Transverse colon (tissue), 4 donors: ENCODE data around the gene FAM200B. TPM values are rescaled to one million over a fixed set of nuclear protein-coding genes. Genes with fewer than 3 reads are reported as not detected.

Experiments used
- DNase-seq: peaks from one replicate; pipeline ENCODE4 v3.0.0-alpha.2; 2019
- H3K27ac ChIP-seq, 4 donors: fragments of 200-600 bp; sonication (generic); 2 replicates each; pipeline ENCODE4 v1.5.1; 2016 to 2018; ENCODE audit warnings: inconsistent platforms in 4 of 4
- H3K27me3 ChIP-seq: fragments of 200-600 bp; sonication (generic); 2 replicates; pipeline ENCODE4 v1.5.1; 2017; ENCODE audit warnings: inconsistent platforms
- H3K36me3 ChIP-seq, 4 donors: fragments of 200-600 bp; sonication (generic); 2 replicates each; pipeline ENCODE4 v1.5.1; 2017 to 2019; ENCODE audit warnings: inconsistent platforms in 4 of 4
- H3K4me1 ChIP-seq, 4 donors: fragments of 200-600 bp; sonication (generic); 2 replicates each; pipeline ENCODE4 v1.5.1; 2017 to 2020; ENCODE audit warnings: inconsistent platforms in 4 of 4
- H3K4me3 ChIP-seq, 4 donors: fragments of 200-600 bp; sonication (generic); 1 replicate in 1 of 4; 2 replicates in 3 of 4; pipeline versions ENCODE4 v1.5.1 to v1.6.1; 2017 to 2019; ENCODE audit warnings: inconsistent platforms in 4 of 4
- H3K9me3 ChIP-seq, 2 donors: fragments of 200-600 bp; sonication (generic); 2 replicates each; pipeline ENCODE4 v1.5.1; 2017 to 2019; ENCODE audit warnings: inconsistent platforms in 2 of 2
- EP300 ChIP-seq: sonication (generic); formaldehyde crosslinking; IDR thresholded peaks from one replicate; pipeline ENCODE4 v1.6.1; 2017; ENCODE audit warnings: antibody characterized with exemption, low read depth
- POLR2A ChIP-seq: fragments of 450-650 bp; IDR thresholded peaks from one replicate; pipeline ENCODE4 v1.6.1; 2016; ENCODE audit warnings: antibody characterized with exemption, mild to moderate bottlenecking, moderate library complexity
- POLR2AphosphoS5 ChIP-seq, 3 donors: sonication (generic); formaldehyde crosslinking; IDR thresholded peaks; one replicate each; pipeline ENCODE4 v1.6.1; 2016; ENCODE audit warnings: antibody characterized with exemption in 3 of 3
- WGBS, 2 donors: methylation state at CpG; one replicate each; pipeline ENCODE4 v1.1.5; 2018; ENCODE audit warnings: low coverage in 1 of 2; 5-methylcytosine and 5-hydroxymethylcytosine counted together
- in situ Hi-C, 4 donors: fragments of 200-750 bp; cut with MboI; loops; one replicate each; pipeline versions ENCODE4 v1.15.0 to v1.15.1; 2017; ENCODE audit warnings: low sequenced_read_pairs in 3 of 4, low pct_ligation_motif_present in 1 of 4, low pct_unique_long_range_greater_than_20kb in 1 of 4
- intact Hi-C: fragments of 100-400 bp; cut with DNase I; formaldehyde crosslinking; loops from one replicate; pipeline ENCODE4 v1.15.1; 2023; ENCODE audit warnings: low total_unique reads
- total RNA-seq, 4 donors: library from RNA; depleted of rRNA; stranded (reverse); fragments of >200 nt; gene quantifications; one replicate each; pipeline ENCODE4 v1.1.0, GENCODE V29; 2016
- TF ChIP-seq, protein P1 (sequence below), 5 experiments: fragments of 200-600 bp in 3 of 5; fragments of 450-650 bp in 2 of 5; sonication (generic) in 3 of 5; IDR thresholded peaks; 1 replicate in 2 of 5; 2 replicates in 3 of 5; pipeline ENCODE4 v1.5.1; 2016 to 2017; ENCODE audit warnings: antibody characterized with exemption in 5 of 5, inconsistent platforms in 3 of 5, mild to moderate bottlenecking in 2 of 5, moderate library complexity in 1 of 5

The FAM200B gene
- total RNA-seq, 4 donors from 2014 or later: 6.4 to 46.6 (median 28.0) TPM

DNA sequence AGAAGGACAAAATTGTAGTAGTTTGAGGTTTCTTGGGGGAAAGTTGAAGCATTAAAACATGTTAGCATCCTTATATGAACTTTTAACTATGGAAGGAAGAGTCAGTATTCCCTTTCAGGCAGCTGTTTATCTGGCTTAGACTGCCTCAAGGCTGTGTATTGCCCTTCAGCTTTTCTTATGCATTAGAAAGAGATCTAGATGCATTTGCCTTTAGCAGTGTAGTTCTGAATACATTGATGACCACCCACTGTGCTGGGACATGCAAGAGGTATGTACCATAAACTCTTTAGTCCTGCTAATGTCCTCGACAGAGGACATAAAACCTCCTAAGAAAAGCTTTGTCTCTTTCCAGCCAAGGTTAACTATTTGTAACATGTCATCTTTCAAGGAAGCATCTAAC, 2.9 kb downstream of the FAM200B start:
- DNase-seq: no peak
- WGBS, 2 donors: 83 to 87% methylated on average over 1 of the region's 1 CpG
- Histone ChIP-seq H3K9me3 (no peaks in the 10 kb centered on the region), H3K36me3 (peaks cover 0 to 14% (median 4%) of the 10 kb centered on the region in 4 donors), H3K27ac (no peak overlapping the region), H3K4me3 (no peak overlapping the region), H3K27me3 (no peaks in the 10 kb centered on the region), H3K4me1 (peaks cover 4 to 24% (median 21%) of the 10 kb centered on the region in 4 donors)
- no peak for TF ChIP-seq EP300
- no peak for TF ChIP-seq POLR2A
- TF ChIP-seq POLR2AphosphoS5 (IDR thresholded peaks at IDR 0.05): no peak
- TF ChIP-seq, protein P1, sequence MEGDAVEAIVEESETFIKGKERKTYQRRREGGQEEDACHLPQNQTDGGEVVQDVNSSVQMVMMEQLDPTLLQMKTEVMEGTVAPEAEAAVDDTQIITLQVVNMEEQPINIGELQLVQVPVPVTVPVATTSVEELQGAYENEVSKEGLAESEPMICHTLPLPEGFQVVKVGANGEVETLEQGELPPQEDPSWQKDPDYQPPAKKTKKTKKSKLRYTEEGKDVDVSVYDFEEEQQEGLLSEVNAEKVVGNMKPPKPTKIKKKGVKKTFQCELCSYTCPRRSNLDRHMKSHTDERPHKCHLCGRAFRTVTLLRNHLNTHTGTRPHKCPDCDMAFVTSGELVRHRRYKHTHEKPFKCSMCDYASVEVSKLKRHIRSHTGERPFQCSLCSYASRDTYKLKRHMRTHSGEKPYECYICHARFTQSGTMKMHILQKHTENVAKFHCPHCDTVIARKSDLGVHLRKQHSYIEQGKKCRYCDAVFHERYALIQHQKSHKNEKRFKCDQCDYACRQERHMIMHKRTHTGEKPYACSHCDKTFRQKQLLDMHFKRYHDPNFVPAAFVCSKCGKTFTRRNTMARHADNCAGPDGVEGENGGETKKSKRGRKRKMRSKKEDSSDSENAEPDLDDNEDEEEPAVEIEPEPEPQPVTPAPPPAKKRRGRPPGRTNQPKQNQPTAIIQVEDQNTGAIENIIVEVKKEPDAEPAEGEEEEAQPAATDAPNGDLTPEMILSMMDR (IDR thresholded peaks at IDR 0.05): no peak
- intact Hi-C loops: no loop called here
- in situ Hi-C loops: no loop called here

DNA sequence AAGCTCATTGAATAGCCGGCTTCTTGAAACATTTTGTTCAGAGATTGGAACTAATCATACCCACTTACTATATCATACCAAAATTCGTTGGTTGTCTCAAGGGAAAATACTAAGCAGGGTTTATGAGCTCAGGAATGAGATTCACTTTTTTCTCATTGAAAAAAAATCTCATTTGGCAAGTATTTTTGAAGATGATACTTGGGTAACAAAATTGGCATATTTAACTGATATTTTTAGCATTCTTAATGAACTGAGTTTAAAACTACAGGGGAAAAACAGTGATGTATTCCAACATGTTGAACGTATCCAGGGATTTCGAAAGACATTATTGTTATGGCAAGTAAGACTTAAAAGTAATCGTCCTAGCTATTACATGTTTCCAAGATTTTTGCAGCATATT, 6.4 kb downstream of the FAM200B start:
- no peak for DNase-seq
- H3K4me3 ChIP-seq: no peak overlapping the region
- in situ Hi-C loops: no loop called here
- no peak for TF ChIP-seq EP300
- TF ChIP-seq POLR2A: no peak
- TF ChIP-seq, protein P1 (IDR thresholded peaks at IDR 0.05): no peak
- TF ChIP-seq POLR2AphosphoS5 (IDR thresholded peaks at IDR 0.05): no peak
- no peaks in the 10 kb centered on the region for H3K9me3 ChIP-seq
- peaks cover 0 to 14% (median 4%) of the 10 kb centered on the region in 4 donors for H3K36me3 ChIP-seq
- no peaks in the 10 kb centered on the region for H3K27me3 ChIP-seq
- intact Hi-C loops: loop anchor here (5.0 kb wide), 1 partner anchor 456 kb away; no protein-coding TSS in a partner anchor
- peaks cover 0 to 15% (median 11%) of the 10 kb centered on the region in 4 donors for H3K4me1 ChIP-seq
- WGBS, 2 donors: 78 to 89% methylated on average over 5 of the region's 5 CpGs
- H3K27ac ChIP-seq: no peak overlapping the region

DNA sequence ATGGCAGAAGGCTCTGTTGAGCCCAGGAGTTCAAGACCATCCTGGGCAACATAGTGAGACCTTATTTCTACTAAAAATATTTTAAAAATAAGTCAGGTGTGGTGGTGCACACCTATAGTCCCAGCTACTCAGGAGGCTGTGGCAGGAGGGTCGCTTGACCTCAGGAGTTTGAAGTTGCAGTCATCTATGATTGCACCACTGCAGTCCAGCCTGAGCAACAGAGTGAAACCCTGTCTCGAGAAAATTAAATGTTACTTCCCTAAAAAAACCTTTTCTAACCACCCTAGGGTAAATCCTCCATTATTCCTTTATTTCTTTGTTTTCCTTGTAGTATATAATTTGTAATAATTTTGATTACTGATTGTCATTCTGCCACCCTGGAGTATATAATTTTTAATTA, 7.9 kb downstream of the FAM200B start:
- intact Hi-C loops (loop anchor here (5.0 kb wide), 1 partner anchor 457 kb away; no protein-coding TSS in a partner anchor), in situ Hi-C loops (no loop called here)
- peaks cover 0 to 14% (median 4%) of the 10 kb centered on the region in 4 donors for H3K36me3 ChIP-seq
- TF ChIP-seq POLR2AphosphoS5 (IDR thresholded peaks at IDR 0.05) (no peak), EP300 (no peak), POLR2A (no peak)
- TF ChIP-seq, protein P1 (IDR thresholded peaks at IDR 0.05): no peak
- no peaks in the 10 kb centered on the region for H3K27me3 ChIP-seq
- no peak for DNase-seq
- H3K9me3 ChIP-seq: no peaks in the 10 kb centered on the region
- 73 to 80% methylated on average over 2 of the region's 2 CpGs for WGBS, 2 donors
- no peak overlapping the region for H3K27ac ChIP-seq
- H3K4me1 ChIP-seq: peaks cover 0 to 8% (median 2%) of the 10 kb centered on the region in 4 donors
- no peak overlapping the region for H3K4me3 ChIP-seq

DNA sequence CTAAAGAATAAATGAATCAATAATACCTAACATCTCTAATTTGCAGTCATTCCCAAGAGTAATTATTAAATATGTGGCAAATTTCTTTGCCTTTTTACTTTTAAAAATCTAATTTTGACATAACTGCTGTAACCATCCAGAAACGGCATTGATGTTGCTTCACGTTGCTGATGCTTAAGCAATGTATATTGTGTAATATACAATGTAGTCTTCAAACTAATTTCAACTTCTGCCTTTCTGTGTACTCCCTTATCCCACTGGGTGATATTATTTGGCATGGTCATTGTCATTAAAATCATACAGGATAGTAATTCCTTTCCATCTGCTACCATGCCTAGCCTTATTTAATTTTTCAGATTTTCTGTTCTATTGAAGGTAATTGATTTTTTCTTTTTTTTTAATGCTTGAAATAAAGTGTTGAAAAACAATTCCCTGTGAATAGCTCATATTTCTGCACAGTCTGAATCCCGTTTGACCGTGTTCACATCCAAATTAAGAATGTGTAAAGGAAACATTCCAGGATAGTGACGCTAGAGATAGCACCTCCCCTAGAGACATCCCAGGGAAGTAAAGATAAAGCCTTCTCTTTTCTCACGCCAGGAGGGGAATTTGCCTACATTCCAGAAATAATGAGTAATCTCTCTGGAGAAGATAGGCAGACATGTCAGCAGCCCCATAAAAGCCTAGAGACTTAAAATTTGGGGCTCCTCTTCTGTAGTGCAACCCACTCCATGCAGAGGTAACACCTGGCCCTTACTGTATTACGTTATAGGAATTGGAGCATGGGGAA, 8.6 kb downstream of the FAM200B start:
- intact Hi-C loops: no loop called here

More for the DNA sequence above, 8.6 kb downstream of the FAM200B start:
- Histone ChIP-seq H3K36me3 (peaks cover 0 to 14% (median 4%) of the 10 kb centered on the region in 4 donors), H3K27ac (no peak overlapping the region), H3K27me3 (no peaks in the 10 kb centered on the region), H3K9me3 (no peaks in the 10 kb centered on the region), H3K4me3 (no peak overlapping the region), H3K4me1 (peaks cover 0 to 6% (median 2%) of the 10 kb centered on the region in 4 donors)
- 70 to 71% methylated on average over 7 of the region's 7 CpGs for WGBS, 2 donors
- TF ChIP-seq EP300 (no peak), POLR2AphosphoS5 (IDR thresholded peaks at IDR 0.05) (no peak), POLR2A (no peak)
- TF ChIP-seq, protein P1 (IDR thresholded peaks at IDR 0.05): no peak
- in situ Hi-C loops: no loop called here
- no peak for DNase-seq
